NCI-H2196 (cell line): Measurements from ENCODE around the gene ST8SIA6.
A peak's percentile ranks its signal among the peaks of the same experiment; 100 is the strongest.

Source experiments
- DNase-seq: peaks from one replicate; lab custom pipeline; 2025; ENCODE audit not compliant: unreplicated experiment; lab: John Stamatoyannopoulos, UW

Gene ST8SIA6

GRCh38 chr10:17387861-17388503, 66.4 kb downstream of the ST8SIA6 start:
- peak; percentile 44 for DNase-seq

GRCh38 chr10:17386616-17387075, 67.7 kb downstream of the ST8SIA6 start:
- DNase-seq: peak; percentile 88

GRCh38 chr10:17386021-17386420, 68.4 kb downstream of the ST8SIA6 start:
- DNase-seq: no peak

GRCh38 chr10:17385066-17385465, 69.3 kb downstream of the ST8SIA6 start:
- no peak for DNase-seq

GRCh38 chr10:17383801-17384555, 70.4 kb downstream of the ST8SIA6 start:
- no peak for DNase-seq

GRCh38 chr10:17381502-17382142, 72.8 kb downstream of the ST8SIA6 start:
- DNase-seq: no peak

GRCh38 chr10:17380888-17381287, 73.5 kb downstream of the ST8SIA6 start:
- no peak for DNase-seq

GRCh38 chr10:17380016-17380415, 74.4 kb downstream of the ST8SIA6 start:
- DNase-seq: no peak

GRCh38 chr10:17379151-17379690, 75.2 kb downstream of the ST8SIA6 start:
- DNase-seq: no peak

GRCh38 chr10:17375936-17376584, 78.3 kb downstream of the ST8SIA6 start:
- DNase-seq: no peak

GRCh38 chr10:17368708-17369272, 85.6 kb downstream of the ST8SIA6 start:
- DNase-seq: no peak

GRCh38 chr10:17366705-17367104, 87.7 kb downstream of the ST8SIA6 start:
- DNase-seq: no peak

- DNase-seq: no peak
Measured at GRCh38 chr10:17365402-17365801, 89.0 kb downstream of the ST8SIA6 start.

- no peak for DNase-seq
Measured at GRCh38 chr10:17358461-17358860, 95.9 kb downstream of the ST8SIA6 start.

GRCh38 chr10:17357781-17358180, 96.6 kb downstream of the ST8SIA6 start:
- DNase-seq: no peak

GRCh38 chr10:17356820-17357219, 97.6 kb downstream of the ST8SIA6 start:
- no peak for DNase-seq

GRCh38 chr10:17354781-17355180, 99.6 kb downstream of the ST8SIA6 start:
- no peak for DNase-seq

GRCh38 chr10:17353568-17354300, 100.7 kb downstream of the ST8SIA6 start:
- no peak for DNase-seq

- no peak for DNase-seq
Measured at GRCh38 chr10:17352583-17352982, 101.8 kb downstream of the ST8SIA6 start.

- no peak for DNase-seq
Measured at GRCh38 chr10:17351506-17351905, 102.9 kb downstream of the ST8SIA6 start.
